ENCODE measurements around the gene RHOBTB3. TPM values are rescaled to one million over a fixed set of nuclear protein-coding genes. Genes with fewer than 3 reads are reported as not detected.

The RHOBTB3 gene
- total and polyA plus RNA-seq, 4 donors: 12.9 to 150 (median 30.6) TPM

- Histone ChIP-seq H3K9me3 (ENCODE audit: control insufficient read depth in 4 of 4, insufficient read depth in 3 of 4, low read length in 3 of 4) (peaks cover 0 to 3% (median 0%) of the 10 kb centered on the region in 4 donors), H3K27me3 (ENCODE audit: control insufficient read depth in 3 of 3, insufficient read depth in 3 of 3, low read length in 2 of 3) (no peaks in the 10 kb centered on the region), H3K4me3 (no peak overlapping the region), H3K9ac (ENCODE audit: insufficient read depth in 1 of 2, low read length in 2 of 2) (no peak overlapping the region), H3K36me3 (ENCODE audit: control insufficient read depth in 4 of 4, insufficient read depth in 4 of 4, low read length in 4 of 4) (no peaks in the 10 kb centered on the region), H3K4me1 (ENCODE audit: control insufficient read depth in 5 of 5, insufficient read depth in 5 of 5, low read length in 5 of 5) (peaks cover 2 to 73% (median 24%) of the 10 kb centered on the region in 5 donors), H3K27ac (ENCODE audit: low read depth in 1 of 2, low read length in 1 of 2) (no peak overlapping the region)
- TF ChIP-seq, protein P1, sequence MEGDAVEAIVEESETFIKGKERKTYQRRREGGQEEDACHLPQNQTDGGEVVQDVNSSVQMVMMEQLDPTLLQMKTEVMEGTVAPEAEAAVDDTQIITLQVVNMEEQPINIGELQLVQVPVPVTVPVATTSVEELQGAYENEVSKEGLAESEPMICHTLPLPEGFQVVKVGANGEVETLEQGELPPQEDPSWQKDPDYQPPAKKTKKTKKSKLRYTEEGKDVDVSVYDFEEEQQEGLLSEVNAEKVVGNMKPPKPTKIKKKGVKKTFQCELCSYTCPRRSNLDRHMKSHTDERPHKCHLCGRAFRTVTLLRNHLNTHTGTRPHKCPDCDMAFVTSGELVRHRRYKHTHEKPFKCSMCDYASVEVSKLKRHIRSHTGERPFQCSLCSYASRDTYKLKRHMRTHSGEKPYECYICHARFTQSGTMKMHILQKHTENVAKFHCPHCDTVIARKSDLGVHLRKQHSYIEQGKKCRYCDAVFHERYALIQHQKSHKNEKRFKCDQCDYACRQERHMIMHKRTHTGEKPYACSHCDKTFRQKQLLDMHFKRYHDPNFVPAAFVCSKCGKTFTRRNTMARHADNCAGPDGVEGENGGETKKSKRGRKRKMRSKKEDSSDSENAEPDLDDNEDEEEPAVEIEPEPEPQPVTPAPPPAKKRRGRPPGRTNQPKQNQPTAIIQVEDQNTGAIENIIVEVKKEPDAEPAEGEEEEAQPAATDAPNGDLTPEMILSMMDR (IDR thresholded peaks at IDR 0.05; ENCODE audit: control extremely low read depth, extremely low read depth): no peak
- ATAC-seq (ENCODE audit: insufficient read depth, low FRiP score) (no peak), DNase-seq (peak in 1 of 3 donors; percentile 28)
- WGBS, 2 donors: 61 to 70% methylated on average over 5 of the region's 5 CpGs
Measured at GRCh38 chr5:95726811-95727763, 4.0 kb upstream of the RHOBTB3 start.

GRCh38 chr5:95727764-95728191, 3.4 kb upstream of the RHOBTB3 start:
- H3K9me3 ChIP-seq (ENCODE audit: control insufficient read depth in 4 of 4, insufficient read depth in 3 of 4, low read length in 3 of 4): peaks cover 0 to 3% (median 0%) of the 10 kb centered on the region in 4 donors
- no peak overlapping the region for H3K9ac ChIP-seq (ENCODE audit: insufficient read depth in 1 of 2, low read length in 2 of 2)
- WGBS, 2 donors: 63 to 81% methylated on average over 2 of the region's 2 CpGs
- DNase-seq (peak in 2 of 3 donors; percentile 35 to 45), ATAC-seq (ENCODE audit: insufficient read depth, low FRiP score) (no peak)
- no peaks in the 10 kb centered on the region for H3K27me3 ChIP-seq (ENCODE audit: control insufficient read depth in 3 of 3, insufficient read depth in 3 of 3, low read length in 2 of 3)
- H3K27ac ChIP-seq (ENCODE audit: low read depth in 1 of 2, low read length in 1 of 2): peak overlapping the region in 1 of 2 donors; percentile 46
- H3K4me1 ChIP-seq (ENCODE audit: control insufficient read depth in 5 of 5, insufficient read depth in 5 of 5, low read length in 5 of 5): peaks cover 2 to 74% (median 24%) of the 10 kb centered on the region in 5 donors
- TF ChIP-seq, protein P1 (IDR thresholded peaks at IDR 0.05; ENCODE audit: control extremely low read depth, extremely low read depth): no peak
- H3K4me3 ChIP-seq: no peak overlapping the region
- no peaks in the 10 kb centered on the region for H3K36me3 ChIP-seq (ENCODE audit: control insufficient read depth in 4 of 4, insufficient read depth in 4 of 4, low read length in 4 of 4)

DNA sequence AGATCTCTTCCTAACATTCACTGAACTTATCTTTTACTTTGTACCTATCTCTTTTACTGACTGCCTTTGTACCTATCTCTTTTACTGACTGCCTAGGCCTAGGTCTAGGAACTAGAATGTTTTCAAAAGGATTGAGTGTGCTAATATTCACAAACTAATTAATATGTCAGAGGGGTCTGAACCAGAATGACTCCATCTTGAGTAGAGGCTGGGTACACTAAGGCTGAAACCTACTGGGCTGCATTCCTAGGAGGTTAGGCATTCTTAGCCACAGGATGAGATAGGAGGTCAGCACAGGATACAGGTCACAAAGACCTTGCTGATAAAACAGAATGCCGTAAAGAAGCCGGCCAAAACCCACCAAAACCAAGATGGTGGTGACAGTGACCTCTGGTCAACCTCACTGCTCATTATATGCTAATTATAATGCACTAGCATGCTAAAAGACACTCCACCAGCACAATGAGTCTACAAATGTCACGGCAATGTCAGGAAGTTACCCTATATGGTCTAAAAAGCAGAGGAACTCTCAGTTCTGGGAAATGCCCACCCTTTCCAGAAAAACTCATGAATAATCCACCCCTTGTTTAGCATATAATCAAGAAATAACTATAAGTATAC, 2.5 kb upstream of the RHOBTB3 start:
- WGBS, 2 donors: 77 to 78% methylated on average over 3 of the region's 3 CpGs
- peaks cover 0 to 3% (median 0%) of the 10 kb centered on the region in 4 donors for H3K9me3 ChIP-seq (ENCODE audit: control insufficient read depth in 4 of 4, insufficient read depth in 3 of 4, low read length in 3 of 4)

More for the DNA sequence above, 2.5 kb upstream of the RHOBTB3 start:
- TF ChIP-seq, protein P1 (IDR thresholded peaks at IDR 0.05; ENCODE audit: control extremely low read depth, extremely low read depth): no peak
- DNase-seq: peak in 1 of 3 donors; percentile 18
- Histone ChIP-seq H3K4me3 (no peak overlapping the region), H3K27ac (ENCODE audit: low read depth in 1 of 2, low read length in 1 of 2) (no peak overlapping the region), H3K4me1 (ENCODE audit: control insufficient read depth in 5 of 5, insufficient read depth in 5 of 5, low read length in 5 of 5) (peaks cover 2 to 76% (median 24%) of the 10 kb centered on the region in 5 donors), H3K36me3 (ENCODE audit: control insufficient read depth in 4 of 4, insufficient read depth in 4 of 4, low read length in 4 of 4) (no peaks in the 10 kb centered on the region), H3K27me3 (ENCODE audit: control insufficient read depth in 3 of 3, insufficient read depth in 3 of 3, low read length in 2 of 3) (no peaks in the 10 kb centered on the region), H3K9ac (ENCODE audit: insufficient read depth in 1 of 2, low read length in 2 of 2) (no peak overlapping the region)
- ATAC-seq (ENCODE audit: insufficient read depth, low FRiP score): no peak
